OCI-LY3 (cell line): Measurements from ENCODE around the gene BTRC.

ENCODE experiments used
- H2AFZ ChIP-seq: fragments of 200-600, 300-600 bp; shearing (Covaris generic); 2 replicates; pipeline ENCODE4 v1.6.0; 2014; ENCODE audit warnings: antibody characterized with exemption, low read depth, low read length
- H3K27ac ChIP-seq: fragments of 200-600, 300-600 bp; sonication (generic); 2 replicates; pipeline ENCODE4 v1.5.1; 2014; ENCODE audit warnings: mild to moderate bottlenecking, low read length, moderate library complexity, mixed read lengths
- H3K27me3 ChIP-seq: fragments of 200-600, 300-600 bp; sonication (generic); 2 replicates; pipeline ENCODE4 v1.6.1; 2014; ENCODE audit warnings: low read depth, low read length, mixed read lengths
- H3K36me3 ChIP-seq: fragments of 200-600, 300-600 bp; sonication (generic); replicated peaks from 2 replicates; pipeline ENCODE3; 2014; ENCODE audit warnings: low read depth, low read length, mixed read lengths
- H3K4me1 ChIP-seq: fragments of 300-600, 200-600 bp; sonication (generic); 2 replicates; pipeline ENCODE4 v1.6.1; 2014; ENCODE audit warnings: low read length, mixed read lengths
- H3K4me2 ChIP-seq: fragments of 200-600, 300-600 bp; sonication (generic); 2 replicates; pipeline ENCODE4 v1.6.1; 2014; ENCODE audit warnings: low read length, mixed read lengths
- H3K4me3 ChIP-seq: fragments of 300-600, 200-600 bp; sonication (generic); 2 replicates; pipeline ENCODE4 v1.5.1; 2014; ENCODE audit warnings: antibody characterized with exemption, mild to moderate bottlenecking, low read length, moderate library complexity
- H3K79me2 ChIP-seq: fragments of 300-600, 200-600 bp; shearing (Covaris generic); 2 replicates; pipeline ENCODE4 v1.6.1; 2014; ENCODE audit warnings: mild to moderate bottlenecking, low read length, mixed read lengths
- H3K9ac ChIP-seq: fragments of 300-600, 200-600 bp; shearing (Covaris generic); 2 replicates; pipeline ENCODE4 v1.6.0; 2014; ENCODE audit warnings: mild to moderate bottlenecking, low read length, moderate library complexity
- H3K9me3 ChIP-seq: fragments of 200-600, 300-600 bp; shearing (Covaris generic); 2 replicates; pipeline ENCODE4 v1.6.1; 2014; ENCODE audit warnings: low read length, mixed read lengths; ENCODE audit not compliant: insufficient read depth
- H4K20me1 ChIP-seq: fragments of 200-600, 300-600 bp; sonication (generic); 2 replicates; pipeline ENCODE4 v1.6.1; 2016; ENCODE audit warnings: low read length, mixed read lengths; ENCODE audit not compliant: insufficient read depth
- EZH2phosphoT487 ChIP-seq: fragments of 200-600 bp; shearing (Covaris generic); IDR thresholded peaks from 2 replicates; pipeline ENCODE4 v1.6.1; 2018; ENCODE audit warnings: antibody characterized with exemption, mixed run types, low read depth
- TF ChIP-seq, protein P1 (sequence below): fragments of 200-600, 300-600 bp; sonication (generic); IDR thresholded peaks from 2 replicates; pipeline ENCODE4 v1.5.1; 2014; ENCODE audit warnings: antibody characterized with exemption, low read length, low read depth

The BTRC gene

DNA sequence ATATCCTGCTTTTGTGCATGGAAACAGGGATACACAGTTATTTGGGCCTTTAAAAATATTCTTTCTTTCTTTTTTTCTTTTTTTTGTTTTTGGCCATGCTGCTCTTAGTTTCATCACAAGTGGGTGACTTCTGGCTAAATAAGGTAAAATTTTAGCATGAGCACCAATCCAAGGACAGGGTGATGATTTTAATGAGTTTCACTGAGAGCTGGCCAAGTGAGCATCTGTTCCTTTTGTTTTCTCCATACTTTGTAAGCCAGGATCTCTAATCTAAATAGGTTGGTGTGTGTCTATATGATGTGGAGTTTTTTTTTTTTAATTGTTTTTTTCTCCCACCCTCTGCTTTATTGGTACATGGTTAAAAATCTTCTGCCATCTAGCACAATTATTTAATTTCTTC, 127.3 kb downstream of the BTRC start:
- H3K36me3 ChIP-seq = no peaks in the 10 kb centered on the region
- H3K79me2 ChIP-seq = no peaks in the 10 kb centered on the region
- no peaks in the 10 kb centered on the region for H3K4me1 ChIP-seq
- no peaks in the 10 kb centered on the region for H3K27me3 ChIP-seq
- no peak overlapping the region for H3K9ac ChIP-seq
- H3K27ac ChIP-seq = no peak overlapping the region
- no peak for TF ChIP-seq EZH2phosphoT487
- H4K20me1 ChIP-seq = no peaks in the 10 kb centered on the region
- H3K4me2 ChIP-seq = no peak overlapping the region
- no peak overlapping the region for H2AFZ ChIP-seq
- H3K4me3 ChIP-seq = no peak overlapping the region
- no peaks in the 10 kb centered on the region for H3K9me3 ChIP-seq

DNA sequence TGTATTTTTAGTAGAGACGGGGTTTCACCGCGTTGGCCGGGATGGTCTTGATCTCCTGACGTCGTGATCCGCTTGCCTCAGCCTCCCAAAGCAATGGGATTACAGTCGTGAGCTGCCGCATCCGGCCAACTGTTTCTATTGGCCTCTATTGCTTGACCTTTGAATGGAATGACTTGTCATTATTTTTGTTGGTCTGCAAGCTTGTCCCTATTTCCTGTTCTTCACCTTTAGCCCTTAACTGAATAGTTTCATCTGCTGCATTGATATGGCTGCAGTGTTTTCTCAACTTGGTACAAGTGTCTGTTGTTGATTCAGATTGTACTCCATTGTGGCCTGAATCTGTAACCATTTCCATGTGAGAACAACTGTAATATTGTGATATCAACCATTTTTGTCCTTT, 128.6 kb downstream of the BTRC start:
- TF ChIP-seq EZH2phosphoT487 = no peak
- TF ChIP-seq, protein P1, sequence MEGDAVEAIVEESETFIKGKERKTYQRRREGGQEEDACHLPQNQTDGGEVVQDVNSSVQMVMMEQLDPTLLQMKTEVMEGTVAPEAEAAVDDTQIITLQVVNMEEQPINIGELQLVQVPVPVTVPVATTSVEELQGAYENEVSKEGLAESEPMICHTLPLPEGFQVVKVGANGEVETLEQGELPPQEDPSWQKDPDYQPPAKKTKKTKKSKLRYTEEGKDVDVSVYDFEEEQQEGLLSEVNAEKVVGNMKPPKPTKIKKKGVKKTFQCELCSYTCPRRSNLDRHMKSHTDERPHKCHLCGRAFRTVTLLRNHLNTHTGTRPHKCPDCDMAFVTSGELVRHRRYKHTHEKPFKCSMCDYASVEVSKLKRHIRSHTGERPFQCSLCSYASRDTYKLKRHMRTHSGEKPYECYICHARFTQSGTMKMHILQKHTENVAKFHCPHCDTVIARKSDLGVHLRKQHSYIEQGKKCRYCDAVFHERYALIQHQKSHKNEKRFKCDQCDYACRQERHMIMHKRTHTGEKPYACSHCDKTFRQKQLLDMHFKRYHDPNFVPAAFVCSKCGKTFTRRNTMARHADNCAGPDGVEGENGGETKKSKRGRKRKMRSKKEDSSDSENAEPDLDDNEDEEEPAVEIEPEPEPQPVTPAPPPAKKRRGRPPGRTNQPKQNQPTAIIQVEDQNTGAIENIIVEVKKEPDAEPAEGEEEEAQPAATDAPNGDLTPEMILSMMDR = no peak
- H3K79me2 ChIP-seq = no peaks in the 10 kb centered on the region

DNA sequence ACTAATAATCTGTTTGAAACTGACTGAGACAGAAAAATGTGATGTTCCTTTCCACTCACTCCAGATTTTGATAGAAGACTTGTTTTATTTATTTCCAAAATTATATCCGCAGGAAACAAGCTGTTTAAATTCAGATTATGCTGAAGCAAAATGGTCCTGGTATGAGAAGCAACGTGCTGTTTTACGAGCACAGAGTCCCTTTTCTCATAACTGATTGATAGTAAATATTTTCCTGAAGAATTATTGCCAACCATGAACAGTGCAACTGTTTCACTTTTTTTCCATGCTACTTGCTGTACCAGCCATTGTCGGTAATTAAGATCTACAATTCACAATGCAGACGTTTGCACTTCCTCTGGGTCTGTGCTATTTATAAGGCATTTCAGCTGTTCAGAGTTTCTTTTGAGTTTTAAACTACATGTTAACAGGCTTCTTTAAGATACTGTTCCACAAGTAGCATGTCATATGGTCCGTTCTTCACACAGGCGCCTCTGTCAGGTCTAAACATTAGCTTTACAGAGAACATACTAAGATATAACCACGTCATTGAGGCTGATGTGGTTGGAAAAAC, 130.3 kb downstream of the BTRC start:
- H3K27me3 ChIP-seq = no peaks in the 10 kb centered on the region
- H3K4me1 ChIP-seq = 0 out of 2 replicates have a peak, but pooled peaks cover under 1% of the 10 kb centered on the region
- H3K36me3 ChIP-seq = no peaks in the 10 kb centered on the region

More for the DNA sequence above, 128.6 kb downstream of the BTRC start:
- Histone ChIP-seq H3K27ac (no peak overlapping the region), H3K36me3 (no peaks in the 10 kb centered on the region), H3K4me1 (no peaks in the 10 kb centered on the region), H2AFZ (no peak overlapping the region), H4K20me1 (no peaks in the 10 kb centered on the region), H3K4me3 (no peak overlapping the region), H3K9me3 (no peaks in the 10 kb centered on the region), H3K9ac (no peak overlapping the region), H3K4me2 (no peak overlapping the region), H3K27me3 (no peaks in the 10 kb centered on the region)

DNA sequence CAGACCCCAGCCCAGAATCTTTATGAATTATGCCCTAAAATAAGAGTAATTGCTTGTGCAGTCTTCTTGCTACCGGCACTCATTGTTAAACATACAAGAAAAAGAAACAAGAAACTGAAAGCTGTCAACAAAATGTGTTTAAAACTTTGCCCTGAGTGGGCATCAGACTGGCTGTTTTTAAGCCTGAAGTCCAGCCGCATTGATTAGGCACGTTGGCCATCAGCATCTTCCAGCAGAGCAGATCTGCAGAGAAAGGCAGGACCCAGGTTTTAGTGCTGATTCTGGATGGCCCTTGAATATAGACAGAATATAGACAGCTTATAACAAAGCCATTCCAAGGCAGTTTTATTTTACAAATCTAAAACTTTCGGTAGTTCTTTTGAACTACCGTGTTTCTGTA, 131.2 kb downstream of the BTRC start:
- Histone ChIP-seq H2AFZ (no peak overlapping the region), H3K27ac (no peak overlapping the region), H3K79me2 (no peaks in the 10 kb centered on the region), H3K27me3 (no peaks in the 10 kb centered on the region), H3K4me1 (0 out of 2 replicates have a peak, but pooled peaks cover 3% of the 10 kb centered on the region), H3K4me3 (no peak overlapping the region), H3K9me3 (no peaks in the 10 kb centered on the region), H3K9ac (no peak overlapping the region), H3K4me2 (no peak overlapping the region), H3K36me3 (no peaks in the 10 kb centered on the region), H4K20me1 (no peaks in the 10 kb centered on the region)
- TF ChIP-seq, protein P1 = no peak
- TF ChIP-seq EZH2phosphoT487 = no peak

More for the DNA sequence above, 130.3 kb downstream of the BTRC start:
- Histone ChIP-seq H4K20me1 (no peaks in the 10 kb centered on the region), H2AFZ (no peak overlapping the region), H3K79me2 (no peaks in the 10 kb centered on the region), H3K9ac (no peak overlapping the region), H3K4me3 (no peak overlapping the region), H3K9me3 (no peaks in the 10 kb centered on the region), H3K4me2 (no peak overlapping the region), H3K27ac (no peak overlapping the region)
- no peak for TF ChIP-seq EZH2phosphoT487
- TF ChIP-seq, protein P1 = no peak
